HG02588 (cell line): ENCODE results near the gene HYAL3.

ENCODE experiments used
- ATAC-seq: cut with Tn5 transposase; IDR thresholded peaks from one replicate; pipeline ENCODE4 v1.9.1; 2021; ENCODE audit warnings: mild to moderate bottlenecking, moderate library complexity; ENCODE audit not compliant: unreplicated experiment

Gene HYAL3

GRCh38 chr3:50330330-50330729 lies 31.1 kb upstream of the HYAL3 start:
- no peak for ATAC-seq

- peak; percentile 79 for ATAC-seq
These were observed 28.9 kb upstream of the HYAL3 start, which contains the start of gene TUSC2 for GRCh38 chr3:50327943-50328691. Gene TUSC2 (minus strand): TSS chr3:50328223. CDS start chr3:50328099, 124 bp downstream.

- no peak for ATAC-seq
These were observed 27.9 kb upstream of the HYAL3 start for GRCh38 chr3:50327129-50327528.

DNA sequence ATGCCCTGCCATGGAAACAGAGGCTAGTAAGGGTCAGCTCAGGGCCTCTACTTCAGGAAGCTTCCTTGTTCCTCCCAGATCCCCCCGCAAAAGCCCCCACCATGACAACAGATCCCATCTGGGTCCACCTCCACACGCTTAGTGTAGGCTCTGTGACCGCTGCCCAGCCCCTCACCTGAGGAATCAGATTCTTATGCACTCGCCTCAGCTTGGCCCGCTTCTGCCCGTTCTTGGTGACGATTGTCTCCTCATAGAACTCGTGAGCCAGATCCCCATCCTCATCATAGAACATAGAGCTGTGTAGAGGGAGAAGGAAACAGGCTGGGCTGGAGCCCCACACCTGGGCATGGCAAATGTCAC lies 27.0 kb upstream of the HYAL3 start:
- no peak for ATAC-seq

DNA sequence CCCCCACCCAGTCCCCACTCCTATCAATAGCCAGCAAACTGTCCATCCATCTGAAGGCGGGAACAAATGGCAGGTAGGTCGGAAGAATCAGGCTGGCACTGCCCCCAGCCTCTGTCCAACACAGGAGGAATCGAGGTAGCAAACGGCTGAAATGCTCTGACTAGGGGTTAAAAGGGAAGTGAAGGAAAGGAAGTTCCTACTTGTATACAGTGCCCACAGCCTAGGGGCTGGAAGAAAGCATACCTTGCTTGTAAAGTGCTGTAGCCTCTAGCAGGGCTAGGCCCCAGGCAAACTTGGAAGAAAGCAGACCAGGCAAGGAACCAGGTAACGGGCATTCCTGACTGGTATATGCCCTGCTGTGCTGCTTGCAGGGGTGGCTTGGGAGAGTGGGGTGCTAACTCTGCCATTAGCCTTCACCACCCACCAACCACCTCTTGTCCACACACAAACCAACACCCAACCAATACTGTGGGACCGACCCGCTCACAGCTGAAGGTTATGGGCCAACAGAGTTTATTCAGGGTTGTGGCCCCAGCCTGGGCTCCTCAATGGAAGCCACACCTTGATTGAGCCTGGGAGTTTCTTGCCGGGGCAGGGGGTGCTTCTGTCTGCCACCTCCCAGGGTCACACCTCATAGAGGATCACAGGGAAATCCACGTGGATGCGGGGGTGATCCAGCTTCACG lies 26.4 kb upstream of the HYAL3 start:
- no peak for ATAC-seq

- no peak for ATAC-seq
These were observed 25.9 kb upstream of the HYAL3 start for GRCh38 chr3:50325113-50325480.

DNA sequence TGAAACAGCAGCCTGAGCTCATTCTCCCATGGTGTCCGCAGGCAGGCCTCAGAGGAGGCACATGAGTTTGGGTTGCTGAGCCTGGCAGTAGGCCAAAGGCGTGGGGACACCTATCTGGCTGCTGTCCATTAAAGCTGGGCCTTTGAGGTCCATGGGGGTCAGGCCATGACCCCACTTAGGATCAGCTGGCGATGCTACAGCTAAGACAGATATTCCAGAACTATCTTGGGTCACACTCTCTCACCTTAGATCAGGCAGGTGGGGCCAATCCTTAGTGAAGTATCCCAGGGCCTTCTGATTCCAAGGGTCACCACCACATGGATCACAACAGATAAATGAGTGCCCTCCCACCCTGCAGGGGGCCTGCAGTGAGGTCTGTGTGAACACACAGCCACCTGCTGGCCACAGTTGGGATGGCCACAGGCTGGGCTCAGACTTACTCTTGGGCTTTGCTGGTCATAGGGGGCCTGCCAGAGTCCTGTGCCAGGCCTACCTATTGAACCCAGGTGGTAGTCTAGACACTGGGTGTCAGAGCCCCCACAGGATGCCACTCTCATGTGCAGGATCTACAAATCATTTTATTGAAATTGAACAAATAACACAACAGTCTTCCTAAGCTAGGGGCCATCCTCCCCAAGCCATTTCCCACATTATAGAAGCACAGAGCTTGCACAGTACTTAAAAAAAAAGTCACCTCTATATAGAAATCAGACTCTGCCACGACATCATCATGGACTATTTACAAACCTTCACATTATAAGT lies 25.3 kb upstream of the HYAL3 start:
- ATAC-seq: no peak

DNA sequence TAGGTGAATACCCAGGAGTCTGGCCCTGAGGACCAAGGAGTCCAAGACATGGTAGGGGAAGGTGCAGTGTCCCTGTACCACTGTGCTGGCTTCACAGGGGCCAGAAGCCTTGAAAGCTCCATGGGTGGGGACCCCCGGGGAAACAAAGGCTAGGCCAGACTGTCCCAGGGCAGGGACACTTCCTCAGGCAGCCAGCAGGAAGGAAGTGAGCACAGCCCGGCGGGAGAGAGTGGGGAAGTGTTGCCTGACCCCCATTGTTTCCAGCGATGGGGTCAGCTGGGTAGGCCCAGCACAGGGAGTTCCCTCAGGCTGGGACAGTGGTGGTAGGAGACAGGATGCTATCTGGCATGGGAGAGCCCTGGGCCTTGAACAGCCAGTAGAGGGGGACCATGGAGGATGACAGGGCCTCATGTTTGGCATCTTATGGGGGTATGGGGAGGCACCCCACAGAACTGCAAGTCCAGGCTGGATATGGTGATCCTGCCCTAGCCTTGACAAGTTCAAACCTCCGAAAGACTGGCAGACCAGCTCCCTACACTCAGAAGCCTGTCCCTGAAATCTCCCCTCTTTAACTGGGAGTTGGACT lies 24.5 kb upstream of the HYAL3 start:
- no peak for ATAC-seq

DNA sequence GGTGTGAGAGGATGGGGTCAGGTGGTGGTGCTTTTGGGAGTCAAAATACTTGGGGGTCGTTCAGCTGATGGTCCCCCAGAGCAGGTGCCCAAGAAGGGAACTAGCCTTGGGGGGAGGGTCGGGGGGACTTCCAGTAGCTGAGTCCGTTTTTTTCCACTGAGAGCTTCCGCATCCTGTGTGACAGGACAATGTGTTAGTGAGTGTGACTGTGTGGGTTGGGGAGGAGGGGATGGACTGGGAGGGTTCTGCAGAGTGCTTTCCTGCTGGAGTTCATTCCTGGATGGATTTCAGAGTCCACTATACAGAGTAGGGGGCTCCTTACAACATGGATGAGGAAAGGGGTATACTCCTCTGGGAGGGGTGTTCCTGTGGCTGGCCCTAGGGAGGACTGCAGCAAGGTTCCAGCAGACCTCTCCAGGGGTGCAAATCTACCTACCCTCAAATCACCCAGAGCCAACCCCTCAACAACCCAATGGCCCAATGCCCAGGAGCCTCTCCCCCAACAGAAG lies 23.9 kb upstream of the HYAL3 start:
- no peak for ATAC-seq

DNA sequence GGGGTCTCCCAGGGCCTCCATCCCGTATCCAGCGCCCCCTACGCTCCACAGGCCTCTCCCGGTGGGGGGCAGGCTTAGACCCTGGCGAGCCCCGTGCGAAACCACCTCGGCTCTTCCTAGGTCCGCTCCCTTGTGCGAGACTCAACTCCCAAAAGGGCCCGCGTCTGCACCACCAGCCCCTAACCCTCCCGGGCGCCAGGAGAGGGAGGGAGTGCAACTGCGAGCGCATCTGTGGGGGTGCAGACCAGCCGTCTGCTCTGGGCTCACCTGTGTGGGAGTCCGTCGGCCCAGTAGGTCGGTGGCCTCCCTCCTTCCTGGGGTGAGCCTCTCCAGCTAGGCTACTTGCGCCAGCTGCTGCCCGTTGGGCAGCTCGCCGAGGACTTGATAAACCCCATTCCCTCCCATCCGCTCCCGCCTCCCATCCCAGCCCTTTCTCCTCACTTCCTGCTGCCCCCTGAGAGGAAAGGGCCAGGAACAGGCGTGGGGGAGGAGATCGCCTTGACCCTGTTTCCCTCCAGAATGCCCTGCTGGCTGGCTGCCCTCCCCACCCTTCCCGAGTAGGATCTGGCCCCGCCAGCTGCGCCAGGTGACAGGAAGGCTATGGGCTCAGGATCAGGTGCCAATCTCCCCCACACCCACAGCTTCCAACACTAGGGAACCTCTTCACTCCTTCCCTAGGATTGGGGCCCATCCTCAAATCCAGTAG lies 23.3 kb upstream of the HYAL3 start, which contains the start of gene HYAL2:
HYAL2 (minus strand) TSS at position 360 of the 706 bp plus-strand sequence. CDS start 2,256 bp downstream, outside the sequence.
- no peak for ATAC-seq

DNA sequence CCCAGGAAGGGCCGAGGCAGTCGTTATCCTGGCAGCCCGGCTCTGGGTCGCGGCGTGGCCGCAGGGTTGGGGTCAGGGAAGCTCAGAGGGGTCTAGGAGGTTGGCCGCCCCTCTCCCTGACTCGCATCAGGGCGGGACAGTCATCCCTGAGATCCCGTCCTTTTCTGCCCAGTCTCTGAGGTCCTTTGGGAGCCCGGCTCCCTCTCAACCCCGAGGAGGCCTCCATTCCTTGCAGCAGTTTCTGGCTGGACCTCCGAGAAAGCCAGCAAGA lies 22.8 kb upstream of the HYAL3 start:
- ATAC-seq: no peak

DNA sequence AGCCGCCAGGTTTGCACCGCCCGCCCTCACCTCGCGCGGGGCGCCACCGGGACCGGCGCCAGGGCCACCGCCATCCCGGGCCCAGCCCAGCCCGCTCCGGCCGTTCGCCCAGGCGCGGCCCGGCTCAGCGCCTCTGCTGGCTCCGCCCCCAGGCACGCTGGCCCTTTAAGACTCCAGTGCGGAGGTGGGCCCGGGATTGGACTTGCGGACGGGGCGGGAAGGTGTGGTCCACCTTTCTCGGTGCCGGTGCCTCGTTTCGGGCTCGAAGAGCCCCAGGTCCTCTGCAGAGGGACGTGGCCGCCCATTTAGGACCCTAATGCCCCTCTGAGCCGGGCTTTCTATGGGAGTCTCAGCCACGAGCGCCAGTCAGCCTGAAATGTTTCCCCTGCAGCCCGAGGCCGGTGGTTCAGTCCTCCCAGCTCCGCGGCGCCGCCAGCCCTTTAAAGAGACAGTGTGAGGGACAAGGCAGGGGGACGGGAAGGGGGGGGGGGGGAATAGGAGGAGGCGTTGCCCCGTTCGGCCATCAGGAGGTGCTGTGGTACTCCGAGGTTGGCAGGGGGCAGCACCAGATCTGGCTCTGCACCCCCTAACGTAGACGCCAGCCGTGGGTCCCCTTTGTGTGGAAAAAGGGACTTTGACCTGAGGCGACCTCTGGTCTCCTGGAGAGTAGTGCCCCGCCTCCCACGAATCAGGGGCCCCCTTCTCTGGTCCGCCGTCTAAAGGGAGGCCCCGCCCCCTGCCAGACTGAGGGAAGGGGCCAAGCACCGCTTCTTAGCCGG lies 22.3 kb upstream of the HYAL3 start:
- peak; percentile 65 for ATAC-seq

DNA sequence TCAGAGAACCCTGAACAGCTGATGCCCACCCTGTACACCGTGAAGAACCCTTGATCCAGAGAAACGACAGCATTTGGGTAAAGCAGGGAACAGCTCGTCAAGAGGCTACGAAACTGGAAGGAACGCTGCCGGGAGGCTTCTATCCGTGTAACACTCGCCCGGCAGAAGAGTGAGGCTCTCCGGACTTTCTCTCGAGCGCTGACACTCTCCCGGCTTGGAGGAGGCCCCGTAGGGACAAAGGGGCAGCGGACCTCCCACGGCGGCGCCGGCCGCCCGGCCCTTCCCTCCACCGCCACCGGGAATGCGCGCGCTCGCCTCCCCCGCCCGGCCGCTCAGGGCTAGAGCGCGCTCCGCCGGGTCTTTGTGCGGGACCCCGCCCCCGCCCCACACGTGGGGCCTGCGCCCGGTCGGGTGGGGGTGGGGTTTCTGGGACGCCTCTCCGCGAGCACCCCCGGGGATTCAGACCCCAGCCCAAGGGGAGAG lies 21.7 kb upstream of the HYAL3 start:
- peak; percentile 52 for ATAC-seq

DNA sequence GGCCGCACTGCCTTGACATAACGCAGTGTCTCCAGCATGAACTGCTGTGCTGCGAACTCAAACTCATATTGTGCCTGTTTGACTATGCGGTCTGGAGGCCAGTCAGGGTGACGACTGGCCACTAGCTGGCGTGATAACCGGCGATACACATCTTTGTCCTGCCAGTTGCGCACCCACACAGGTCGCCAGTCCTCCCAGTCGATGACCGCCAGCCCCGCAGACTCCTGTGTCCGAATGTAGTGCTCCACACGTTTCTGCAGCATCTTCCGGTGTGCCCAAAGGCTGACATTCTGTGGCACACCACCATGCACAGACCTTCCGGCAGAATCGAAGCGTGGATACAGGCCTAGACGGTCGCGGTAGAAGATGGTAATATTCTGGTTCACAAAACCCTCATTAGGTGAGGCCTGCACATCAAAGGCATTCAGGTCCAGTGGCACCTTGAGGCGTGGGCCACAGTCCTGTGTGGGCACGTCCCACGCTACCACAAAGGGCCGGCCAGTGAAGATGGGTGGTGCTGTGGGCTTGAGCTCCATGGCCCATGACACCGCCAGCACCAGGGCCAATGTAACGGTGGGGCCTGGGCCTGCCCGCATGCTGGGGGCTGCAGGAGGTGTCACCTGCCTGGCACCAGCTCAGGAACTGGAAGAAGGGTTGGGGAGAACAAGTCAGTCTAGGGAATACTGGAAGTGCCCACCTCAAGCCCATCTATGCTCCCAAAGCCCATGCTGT lies 20.9 kb upstream of the HYAL3 start:
- no peak for ATAC-seq

DNA sequence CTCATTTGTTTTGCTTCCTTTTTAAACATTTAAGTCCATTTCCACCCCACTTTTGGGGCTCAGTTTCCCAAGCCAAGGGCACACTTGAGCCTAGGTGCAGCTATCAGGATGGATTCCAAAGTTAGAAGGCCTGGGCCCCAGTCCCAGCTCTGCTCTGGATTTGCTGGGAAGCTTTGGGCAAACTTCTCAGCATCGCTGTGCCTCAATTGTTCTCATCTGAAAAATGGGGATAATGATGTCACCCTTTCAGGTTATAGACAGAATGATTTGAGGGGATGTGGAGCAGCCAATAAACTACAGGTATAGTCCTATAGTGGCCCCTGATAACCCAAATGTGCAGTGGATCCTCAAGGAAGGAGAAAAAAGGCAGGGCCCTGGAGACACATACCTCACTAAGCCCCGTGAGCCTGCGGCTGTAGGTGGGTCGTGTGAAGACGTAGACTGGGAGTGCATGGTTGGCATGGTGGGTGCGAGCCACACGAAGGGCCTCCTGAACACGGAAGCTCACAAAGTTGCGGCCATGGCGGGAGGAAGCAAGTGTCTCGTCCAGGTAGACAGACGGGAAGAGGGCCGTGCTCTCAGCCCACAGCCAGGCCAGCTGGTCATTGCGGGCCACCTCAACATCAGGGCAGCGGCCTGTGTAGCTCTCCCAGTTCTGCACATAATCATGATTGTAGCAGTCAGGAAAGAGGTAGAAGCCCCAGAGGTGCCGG lies 20.1 kb upstream of the HYAL3 start:
- ATAC-seq: no peak

DNA sequence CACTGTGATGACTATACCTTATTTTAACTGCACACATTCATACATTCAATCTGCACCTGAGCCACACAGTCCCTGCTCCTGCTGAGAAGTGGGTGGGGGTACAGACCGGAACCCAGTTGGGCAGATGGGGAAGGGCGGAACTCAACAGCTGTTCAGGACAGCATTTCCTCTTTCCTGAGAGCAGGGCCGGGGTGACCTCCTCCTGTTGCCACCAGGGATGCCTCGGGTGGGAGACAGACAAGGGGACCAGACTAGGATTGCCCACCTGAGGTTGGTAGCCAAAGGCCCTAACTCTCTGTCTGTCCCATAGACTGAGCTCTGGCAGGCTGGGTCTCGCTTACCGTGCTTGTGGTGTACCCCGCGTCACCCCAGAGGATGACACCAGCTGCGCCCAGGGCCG lies 19.4 kb upstream of the HYAL3 start:
- ATAC-seq: no peak

- ATAC-seq: no peak
These were observed 19.0 kb upstream of the HYAL3 start for GRCh38 chr3:50318163-50318562.

DNA sequence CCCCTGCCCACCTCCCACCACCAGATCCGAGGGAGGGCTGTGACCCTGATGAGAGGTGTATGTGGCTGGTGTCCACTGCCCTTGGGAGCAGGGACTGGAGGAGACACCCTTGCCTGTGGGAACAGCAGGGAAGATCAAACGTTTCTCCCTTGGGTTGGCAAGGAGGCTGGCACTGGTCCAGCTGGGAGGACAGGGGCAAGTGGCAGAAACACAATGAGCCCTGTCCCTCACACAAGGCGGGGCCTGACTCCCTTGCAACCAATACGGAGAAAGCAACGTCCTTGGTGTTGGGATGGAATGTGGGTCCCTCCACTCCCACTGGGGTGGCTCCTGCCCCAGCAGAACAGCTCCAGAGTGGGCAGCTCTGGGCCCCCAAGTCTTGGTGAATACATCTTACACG lies 18.1 kb upstream of the HYAL3 start:
- no peak for ATAC-seq
